GM21528 (cell line): Measurements from ENCODE around the gene BPIFA1.

Experiments
- ATAC-seq: cut with Tn5 transposase; IDR thresholded peaks from one replicate; pipeline ENCODE4 v1.9.1; 2021; ENCODE audit warnings: mild to moderate bottlenecking, moderate library complexity; ENCODE audit not compliant: unreplicated experiment, low FRiP score

The BPIFA1 gene

GRCh38 chr20:33235696-33236095 lies at the start of gene BPIFA1:
TSS of gene BPIFA1 (plus strand) at chr20:33235996. CDS start at chr20:33237712, 1,716 bp downstream.
- no peak for ATAC-seq

DNA sequence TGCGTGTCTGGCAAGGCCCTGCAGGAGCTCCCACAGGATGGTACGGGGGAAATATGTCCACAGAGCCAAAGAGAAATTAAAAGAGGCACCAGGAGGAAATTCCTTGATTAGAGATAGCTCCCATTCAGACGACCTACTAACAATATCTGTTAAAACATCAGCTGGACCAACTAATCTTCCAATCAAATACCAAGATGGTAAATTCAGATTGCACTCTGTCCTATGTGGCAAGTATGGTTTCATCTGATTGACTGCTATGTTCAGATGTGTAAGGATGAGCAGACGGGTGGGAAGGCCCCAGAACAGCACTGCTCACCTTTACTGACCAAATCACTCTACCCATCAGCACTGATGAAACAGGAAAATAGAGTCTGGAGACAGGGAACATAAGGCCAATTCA lies 48.3 kb upstream of the BPIFA1 start:
- ATAC-seq = no peak

DNA sequence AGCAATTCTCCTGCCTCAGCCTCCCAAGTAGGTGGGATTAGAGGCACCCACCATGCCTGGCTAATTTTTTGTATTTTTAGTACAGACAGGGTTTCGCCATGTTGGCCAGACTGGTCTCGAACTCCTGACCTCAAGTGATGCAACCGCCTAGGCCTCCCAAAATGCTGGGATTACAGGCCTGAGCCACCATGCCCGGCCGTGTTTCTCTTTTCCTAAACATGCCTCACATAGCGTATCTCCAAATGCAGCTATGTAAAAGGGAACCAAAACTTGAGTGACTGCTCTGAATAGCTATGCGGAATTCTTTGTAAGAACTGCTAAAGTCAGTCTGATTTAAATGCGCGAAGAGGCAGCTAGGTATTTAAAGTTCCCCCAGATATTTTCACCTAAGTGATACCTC lies 47.4 kb upstream of the BPIFA1 start:
- no peak for ATAC-seq

DNA sequence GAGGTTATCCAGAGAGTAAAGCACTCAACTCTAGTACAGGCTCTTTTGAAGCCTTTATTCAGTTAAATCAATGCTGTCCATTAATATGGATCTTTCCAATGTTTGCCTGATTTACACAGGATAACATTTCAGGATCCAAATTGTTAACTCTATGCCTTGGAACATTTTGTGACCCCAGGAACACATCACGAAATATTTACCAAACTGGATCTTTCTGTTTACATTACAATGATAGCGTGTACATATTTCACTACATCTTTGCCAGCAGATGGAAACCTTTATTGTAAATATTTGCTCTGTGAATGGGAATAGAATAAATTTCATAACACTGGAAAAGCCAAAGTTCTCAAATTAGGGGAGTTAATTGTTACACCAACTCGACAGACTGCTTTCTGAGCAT lies 44.3 kb upstream of the BPIFA1 start:
- ATAC-seq = no peak

DNA sequence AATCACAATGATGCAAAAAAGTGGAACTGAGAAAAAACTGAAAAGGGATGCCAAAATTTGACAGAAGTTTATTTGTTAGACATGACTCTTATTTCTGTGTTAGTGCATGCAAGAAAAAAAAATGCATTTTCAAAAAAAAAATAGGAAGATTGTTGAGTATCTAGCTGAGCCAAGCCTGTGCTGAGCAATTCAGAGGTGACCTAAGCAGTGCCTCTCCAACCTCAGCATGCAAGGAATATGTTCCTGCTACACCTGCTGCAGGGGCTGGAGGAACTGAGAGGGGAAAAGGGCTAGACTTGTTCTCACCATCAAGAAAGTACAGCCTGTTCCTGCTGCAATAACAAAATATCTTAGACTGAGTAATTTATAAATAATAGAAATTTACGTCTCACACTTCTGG lies 43.8 kb upstream of the BPIFA1 start:
- ATAC-seq = no peak

DNA sequence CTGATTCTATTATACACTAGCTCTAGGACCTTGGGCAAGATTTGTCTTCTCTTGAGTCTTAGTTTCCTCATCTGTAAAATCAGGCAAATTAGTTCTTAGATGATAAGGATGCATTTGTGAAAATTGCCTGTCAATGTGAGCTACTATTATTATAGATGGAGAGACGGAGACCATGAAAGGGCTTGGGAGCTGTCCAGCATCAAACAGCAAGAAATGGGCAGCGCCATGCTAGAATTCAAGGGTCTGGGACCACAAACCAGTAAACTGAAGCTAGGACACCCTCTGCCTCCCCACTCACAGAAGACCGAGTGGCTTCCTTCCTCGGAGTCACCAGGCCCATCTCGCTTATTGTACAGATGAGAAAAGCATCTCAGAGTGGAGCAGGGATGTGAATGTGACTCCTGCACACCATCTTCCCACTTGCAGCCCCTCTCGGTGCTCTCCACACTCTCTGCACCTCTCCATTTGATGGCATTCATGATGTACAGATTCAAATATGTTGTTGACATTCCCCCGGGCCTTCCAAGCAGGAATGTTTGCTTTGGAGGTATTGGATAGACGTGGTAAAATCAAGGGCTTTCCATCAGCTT lies 42.8 kb upstream of the BPIFA1 start:
- ATAC-seq = no peak

DNA sequence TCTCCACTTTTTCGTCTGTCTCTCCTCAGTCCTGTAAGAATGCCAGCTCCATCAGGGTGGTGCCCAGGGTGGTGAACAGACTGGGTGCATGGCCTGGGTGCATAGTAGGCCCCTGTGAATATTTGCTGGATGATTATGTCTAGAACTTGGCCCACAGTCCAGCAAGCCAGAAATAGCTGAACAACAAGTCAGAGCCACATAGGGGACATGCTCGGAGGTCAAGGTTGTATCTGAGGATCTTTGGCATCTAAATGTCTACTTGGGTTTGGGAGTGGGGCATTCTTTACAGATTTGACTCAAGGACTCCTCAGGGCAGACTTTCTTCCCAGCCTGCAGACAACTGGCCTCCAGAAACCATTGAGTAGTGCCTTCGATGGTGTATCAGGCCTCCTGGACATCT lies 36.8 kb upstream of the BPIFA1 start:
- no peak for ATAC-seq

DNA sequence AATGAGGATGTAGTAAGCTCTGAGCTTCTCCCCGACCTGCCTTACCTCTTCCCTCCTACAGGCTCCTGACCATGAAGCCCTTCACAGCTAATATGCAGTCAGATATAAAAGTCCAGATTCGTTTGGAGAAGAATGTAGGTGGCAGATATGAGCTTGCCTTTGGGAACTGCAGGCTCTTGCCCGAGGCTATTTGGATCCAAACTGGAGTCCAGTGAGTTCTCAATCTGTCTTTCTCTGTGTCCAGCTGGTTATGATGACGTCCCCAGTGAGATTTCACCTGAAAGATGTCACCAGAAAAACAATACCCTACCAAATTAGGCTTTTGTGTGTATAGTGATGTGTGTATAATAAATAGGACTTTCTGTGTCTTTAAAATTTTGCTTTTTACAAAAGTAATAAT lies 33.3 kb upstream of the BPIFA1 start:
- ATAC-seq = no peak

DNA sequence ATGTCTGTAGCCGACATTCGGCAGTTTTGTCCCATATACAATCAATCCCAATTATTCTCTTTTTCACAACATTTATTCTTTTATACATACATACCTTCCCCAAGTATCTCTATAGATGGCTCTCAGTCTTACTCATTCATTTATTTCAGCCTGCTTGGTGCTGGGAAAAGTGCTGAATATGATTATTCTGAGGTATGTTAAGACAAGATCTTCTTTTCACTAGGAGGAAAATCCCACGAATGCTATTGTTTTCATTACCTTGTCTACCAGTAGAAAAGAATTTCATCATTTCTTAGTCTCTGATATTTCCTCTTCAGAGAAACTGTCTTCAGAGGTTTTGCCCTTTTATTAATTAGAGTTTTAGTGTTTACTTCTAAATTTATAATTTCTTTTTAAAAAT lies 32.4 kb upstream of the BPIFA1 start:
- ATAC-seq = no peak

GRCh38 chr20:33209789-33210188 lies 26.0 kb upstream of the BPIFA1 start:
- ATAC-seq = no peak

DNA sequence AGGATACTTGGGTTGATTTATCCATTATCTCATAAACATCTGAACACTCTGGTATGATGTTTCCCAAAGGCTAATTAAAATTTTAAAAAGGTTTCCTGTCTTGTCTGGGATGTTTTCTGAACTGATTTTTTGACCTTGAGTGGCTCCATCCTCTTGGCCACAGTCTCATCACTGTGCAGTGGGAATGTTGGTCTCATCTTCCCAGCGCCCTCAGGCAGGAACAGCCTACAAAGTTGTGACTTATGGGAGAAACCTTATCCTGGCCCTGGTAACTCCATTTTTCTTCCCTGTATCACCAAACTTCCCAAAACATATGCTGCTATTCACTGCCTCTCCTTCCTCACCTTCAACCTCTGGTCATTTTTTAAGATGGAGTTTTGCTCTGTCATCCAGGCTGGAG lies 25.4 kb upstream of the BPIFA1 start:
- no peak for ATAC-seq

DNA sequence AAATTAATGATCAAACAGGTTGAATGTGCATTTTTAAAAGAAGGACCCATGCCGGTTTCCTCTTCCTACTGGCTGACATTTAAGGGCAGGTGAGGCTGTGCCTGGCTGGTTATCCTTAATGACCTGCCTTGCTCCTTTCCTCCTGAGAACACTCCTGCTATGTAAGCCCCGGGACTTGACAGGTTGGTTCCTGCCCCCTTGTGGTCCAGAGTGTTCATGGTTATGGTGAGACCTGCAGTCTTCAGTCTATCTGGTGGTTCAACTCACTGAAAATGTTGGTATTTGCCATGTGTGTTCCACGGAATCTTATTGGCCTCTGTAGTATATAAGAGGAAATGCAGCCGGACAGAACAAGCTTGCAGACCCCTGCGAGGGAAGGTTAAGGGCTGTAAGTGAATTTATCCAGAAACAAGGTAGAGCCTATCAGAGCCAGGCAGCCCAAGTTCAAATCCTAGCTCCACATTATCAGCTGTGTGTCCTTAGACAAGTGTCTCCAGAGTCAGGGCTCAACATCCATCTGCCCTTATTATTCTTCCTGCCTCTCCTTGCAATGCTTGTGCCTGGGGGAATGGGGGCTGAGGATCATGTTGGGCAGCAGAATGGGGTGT lies 23.9 kb upstream of the BPIFA1 start:
- no peak for ATAC-seq

- no peak for ATAC-seq
Observed at GRCh38 chr20:33217052-33217451, 18.7 kb upstream of the BPIFA1 start, which contains the start of gene BPIFA3. TSS of gene BPIFA3 (plus strand) at chr20:33217352. CDS start at chr20:33217537, 185 bp downstream.

- no peak for ATAC-seq
Observed at GRCh38 chr20:33224399-33224798, 11.4 kb upstream of the BPIFA1 start.

- no peak for ATAC-seq
Observed at GRCh38 chr20:33229843-33230242, 6.0 kb upstream of the BPIFA1 start.

GRCh38 chr20:33231237-33231636 lies 4.6 kb upstream of the BPIFA1 start:
- no peak for ATAC-seq

DNA sequence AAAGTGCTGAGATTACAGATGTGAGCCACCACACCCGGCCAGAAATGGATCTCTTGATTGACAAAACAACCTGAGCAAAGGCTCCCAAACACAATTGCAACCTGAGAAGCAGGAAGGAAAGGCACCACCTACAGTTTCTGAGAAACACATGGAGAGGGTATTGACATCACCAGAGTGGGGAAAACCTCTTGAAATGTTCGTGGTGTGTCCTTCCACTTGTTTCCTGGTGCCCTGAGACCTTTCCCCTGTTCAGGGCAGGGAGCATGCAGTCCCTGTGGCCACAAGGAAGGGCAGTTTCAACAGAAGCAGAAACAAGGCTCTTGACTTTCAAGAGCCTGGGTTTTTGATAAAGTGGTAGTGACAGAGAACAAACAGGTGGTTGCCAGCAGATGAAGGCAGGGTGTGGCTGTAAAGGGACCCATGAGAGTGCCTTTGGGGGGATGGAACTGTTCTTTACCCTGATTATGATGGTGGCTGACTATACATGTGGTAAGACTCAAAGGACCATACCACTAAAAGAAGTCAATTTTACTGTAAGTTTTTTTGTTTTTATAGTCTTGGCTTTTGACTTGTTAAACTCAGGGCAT lies 3.2 kb upstream of the BPIFA1 start:
- no peak for ATAC-seq

DNA sequence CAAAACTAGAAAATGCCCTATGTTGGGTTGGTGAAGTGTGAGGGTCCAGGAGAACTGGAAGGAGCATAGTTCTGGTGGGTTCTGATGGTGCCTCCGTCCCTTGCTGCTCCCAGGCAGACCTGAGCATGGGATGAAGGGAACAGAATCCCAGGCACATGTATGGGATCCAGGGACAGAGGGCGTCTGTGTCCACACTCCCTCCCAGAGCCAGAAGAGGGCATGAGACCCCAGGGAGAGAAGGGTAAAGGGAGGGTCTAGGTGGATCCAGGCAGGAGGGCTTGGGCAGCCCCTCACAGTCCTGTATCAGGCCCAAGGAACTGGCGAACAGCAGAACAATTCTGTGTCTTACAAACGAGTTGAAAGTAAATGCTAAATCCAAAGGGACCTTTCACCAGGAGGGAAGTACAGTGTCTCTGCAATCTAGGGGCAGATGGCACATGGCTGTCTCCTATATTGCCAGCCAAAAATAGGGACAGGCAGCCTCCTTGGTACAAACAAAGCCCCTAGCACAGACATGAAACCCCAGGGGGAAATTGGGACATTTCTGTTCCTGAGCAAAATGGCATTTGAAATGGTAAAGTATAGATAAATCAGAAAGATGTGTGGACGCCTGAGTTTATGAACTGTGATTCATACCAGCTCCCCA lies 2.5 kb upstream of the BPIFA1 start:
- ATAC-seq = no peak

DNA sequence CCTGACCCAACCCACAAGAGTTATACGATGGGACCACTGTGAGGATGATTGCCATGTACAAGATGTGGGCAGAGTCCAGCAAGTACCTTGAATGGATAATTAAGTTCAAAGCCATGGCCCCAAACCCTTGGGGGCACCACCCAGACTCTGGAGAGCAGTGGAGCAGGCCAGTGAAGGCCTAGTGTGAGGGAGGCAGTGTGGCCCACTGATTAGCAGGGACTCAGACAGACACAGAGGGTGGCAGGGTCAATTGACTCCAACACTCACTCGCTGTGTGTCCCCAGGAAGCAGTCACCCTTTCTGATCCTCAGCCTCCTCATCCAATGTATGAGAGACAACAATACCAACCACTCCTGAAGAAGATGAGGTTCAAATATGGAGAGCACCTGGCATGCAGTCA lies 1.7 kb upstream of the BPIFA1 start:
- no peak for ATAC-seq

GRCh38 chr20:33236351-33236750 lies 555 bp downstream of the BPIFA1 start:
- no peak for ATAC-seq

- ATAC-seq = no peak
Observed at GRCh38 chr20:33237989-33238388, 2.2 kb downstream of the BPIFA1 start.

GRCh38 chr20:33239418-33239817 lies 3.6 kb downstream of the BPIFA1 start:
- no peak for ATAC-seq
